Left lung (tissue), 10 donors: ENCODE data around the gene PCNT. TPM values are rescaled to one million over a fixed set of nuclear protein-coding genes. Genes with fewer than 3 reads are reported as not detected.

Experiments
- ATAC-seq: fragments of 200-7000 bp; cut with Tn5 transposase; one replicate; pipeline ENCODE4 v1.9.1; 2020; ENCODE audit warnings: moderate library complexity
- DNase-seq, 4 donors: peaks; one replicate each; pipeline ENCODE4 v3.0.0-alpha.2; 2013 to 2020
- H3K27ac ChIP-seq, 2 donors: fragments of 200-600 bp; sonication (generic) in 1 of 2; one replicate each; pipeline versions ENCODE4 v1.5.0 to v1.8.0; 2020 to 2021
- H3K27me3 ChIP-seq, 2 donors: fragments of 200-600 bp; sonication (generic) in 1 of 2; one replicate each; pipeline versions ENCODE4 v1.5.0 to v1.8.0; 2020 to 2021
- H3K36me3 ChIP-seq, 2 donors: fragments of 200-600 bp; sonication (generic) in 1 of 2; one replicate each; pipeline versions ENCODE4 v1.5.0 to v1.8.0; 2020 to 2021
- H3K4me1 ChIP-seq, 2 donors: fragments of 200-600 bp; one replicate each; pipeline ENCODE4 v1.8.0; 2021
- H3K4me3 ChIP-seq, 2 donors: fragments of 200-600 bp; sonication (generic) in 1 of 2; one replicate each; pipeline versions ENCODE4 v1.5.0 to v1.8.0; 2020 to 2021; ENCODE audit warnings: mild to moderate bottlenecking in 1 of 2
- H3K9me3 ChIP-seq, 2 donors: fragments of 200-600 bp; sonication (generic) in 1 of 2; one replicate each; pipeline versions ENCODE4 v1.5.0 to v1.8.0; 2020 to 2021
- CTCF ChIP-seq, 2 donors: fragments of 200-600 bp; sonication (generic) in 1 of 2; IDR thresholded peaks; one replicate each; pipeline versions ENCODE4 v1.5.0 to v1.8.0; 2021; ENCODE audit warnings: antibody characterized with exemption in 2 of 2
- intact Hi-C, 2 donors: fragments of 100-400 bp; cut with DNase I; formaldehyde crosslinking; loops; one replicate each; pipeline versions ENCODE4 v1.11.2 to v1.14.2; 2022
- polyA plus RNA-seq, 6 donors: library from polyadenylated mRNA; unstranded; fragments of 120-200 nt; gene quantifications; one replicate each; pipeline ENCODE4 v1.2.1, GENCODE V29; 2013; ENCODE audit not compliant: insufficient read length in 6 of 6
- total RNA-seq, 2 donors: library from RNA; stranded (reverse); fragmentation: NEBNext Ultra II Directional; extraction: Animal tissue kit (Norgen Biotek cat#: 25700); gene quantifications; one replicate each; pipeline ENCODE4 v1.2.1, GENCODE V29; 2021
- donor health status: DM: no; HTN: yes; CAD: no.
- donor health status: DM: no; HTN: no; CAD: no.

PCNT gene
- total and polyA plus RNA-seq, 8 donors: 25.7 to 35.4 (median 32.4) TPM

DNA sequence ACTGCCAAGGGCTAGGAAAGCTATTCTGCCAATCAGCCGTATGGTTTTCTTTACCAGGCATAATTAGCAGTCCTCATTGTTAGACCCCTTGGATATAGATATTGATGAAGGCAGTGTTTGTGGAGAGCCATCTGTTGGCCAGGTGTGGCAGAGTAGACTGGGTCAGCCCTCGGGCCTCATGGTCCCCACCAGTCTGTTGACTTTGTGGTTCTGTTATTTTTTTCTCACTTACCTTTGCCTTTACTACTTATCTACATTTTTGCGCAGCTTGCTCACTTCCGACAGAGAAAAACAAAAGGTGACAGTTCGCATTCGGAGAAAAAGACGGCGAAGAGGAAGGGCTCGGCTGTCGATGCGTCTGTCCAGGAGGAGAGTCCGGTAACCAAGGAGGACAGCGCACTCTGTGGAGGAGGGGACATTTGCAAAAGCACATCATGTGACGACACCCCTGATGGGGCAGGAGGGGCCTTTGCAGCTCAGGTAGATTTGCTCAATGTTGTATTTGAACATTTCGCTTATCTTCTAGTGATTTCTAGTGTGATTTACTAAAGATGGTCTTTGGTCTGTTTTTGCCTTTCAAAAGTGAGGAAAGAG, 2.3 kb downstream of the PCNT start:
- intact Hi-C loops: no loop called here
- Histone ChIP-seq H3K4me1 (peaks cover 12 to 32% of the 10 kb centered on the region in 2 donors), H3K36me3 (peaks cover 0 to 38% of the 10 kb centered on the region in 2 donors), H3K9me3 (no peaks in the 10 kb centered on the region), H3K4me3 (no peak overlapping the region), H3K27ac (peak overlapping the region in 1 of 2 donors; percentile 76), H3K27me3 (no peaks in the 10 kb centered on the region)
- DNase-seq: peak in 1 of 4 donors; percentile 10
- ATAC-seq: no peak
- TF ChIP-seq CTCF (IDR thresholded peaks at IDR 0.05): no peak

DNA sequence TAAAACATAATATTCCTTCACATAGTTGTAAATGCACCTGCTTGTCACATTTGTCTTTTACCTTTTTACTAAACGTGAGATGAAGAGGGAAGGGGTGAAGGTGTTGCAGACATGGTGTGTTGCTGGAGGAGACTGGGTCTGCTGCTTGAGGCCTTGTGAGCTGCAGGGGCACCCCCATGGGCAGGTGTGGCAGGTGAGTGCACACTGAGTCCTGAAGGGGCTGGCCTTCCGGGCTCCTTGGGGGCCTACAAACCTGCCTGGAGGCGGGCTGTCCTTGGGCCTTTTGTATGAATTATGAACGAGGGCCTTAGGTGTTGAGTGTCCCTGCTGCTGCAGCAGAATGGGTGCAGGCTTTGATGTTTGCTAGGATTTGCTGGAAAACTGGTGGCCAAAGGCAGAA, 3.8 kb downstream of the PCNT start:
- DNase-seq: peak in 1 of 4 donors; percentile 40
- no peak for ATAC-seq
- no peak overlapping the region for H3K4me3 ChIP-seq
- intact Hi-C loops: no loop called here
- no peak overlapping the region for H3K27ac ChIP-seq
- no peaks in the 10 kb centered on the region for H3K27me3 ChIP-seq
- TF ChIP-seq CTCF (IDR thresholded peaks at IDR 0.05): no peak
- H3K4me1 ChIP-seq: peaks cover 7 to 17% of the 10 kb centered on the region in 2 donors
- peaks cover 0 to 50% of the 10 kb centered on the region in 2 donors for H3K36me3 ChIP-seq
- H3K9me3 ChIP-seq: no peaks in the 10 kb centered on the region

DNA sequence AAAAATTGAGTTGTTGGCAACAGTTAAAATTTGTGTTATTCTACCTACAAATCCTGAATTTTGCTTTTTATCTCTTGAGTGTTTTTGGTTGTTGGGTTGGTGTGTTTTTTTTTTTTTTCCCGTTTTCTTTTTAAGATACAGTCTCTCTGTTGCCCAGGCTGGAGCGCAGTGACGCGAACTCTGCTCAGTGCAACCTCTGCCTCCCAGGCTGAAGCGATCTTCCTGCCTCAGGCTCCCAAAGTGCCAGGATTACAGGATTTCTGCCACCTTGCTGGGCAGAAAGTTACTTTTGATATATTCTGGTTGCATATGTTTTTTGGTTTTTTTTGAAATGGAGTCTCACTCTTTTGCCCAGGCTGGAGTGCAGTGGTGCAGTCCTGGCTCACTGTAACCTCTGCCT, 4.2 kb downstream of the PCNT start:
- H3K27me3 ChIP-seq: no peaks in the 10 kb centered on the region
- no peak overlapping the region for H3K27ac ChIP-seq
- H3K4me3 ChIP-seq: no peak overlapping the region
- peaks cover 5 to 12% of the 10 kb centered on the region in 2 donors for H3K4me1 ChIP-seq
- no peaks in the 10 kb centered on the region for H3K9me3 ChIP-seq
- TF ChIP-seq CTCF (IDR thresholded peaks at IDR 0.05): no peak
- intact Hi-C loops: no loop called here
- H3K36me3 ChIP-seq: peaks cover 0 to 54% of the 10 kb centered on the region in 2 donors
- DNase-seq: peak in 1 of 4 donors; percentile 6
- no peak for ATAC-seq

DNA sequence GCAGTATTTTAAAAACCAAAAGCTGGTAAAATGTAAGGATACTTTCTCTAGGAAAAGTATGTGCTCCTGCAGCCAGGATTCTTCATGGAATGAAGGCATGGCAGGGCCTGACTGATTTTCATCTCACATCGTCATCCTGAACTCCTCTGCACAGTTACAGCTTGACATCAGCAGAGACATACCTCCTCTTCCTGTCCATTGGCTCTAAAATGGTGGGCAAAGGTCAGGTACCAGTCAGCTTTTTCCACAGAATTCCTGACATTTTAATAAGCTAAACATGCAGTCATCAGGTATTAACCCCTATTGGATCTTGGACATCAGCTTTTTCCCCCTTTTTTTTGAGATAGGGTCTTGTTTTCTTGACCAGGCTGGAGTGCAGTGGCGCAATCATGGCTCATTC, 5.8 kb downstream of the PCNT start:
- DNase-seq (no peak), ATAC-seq (no peak)
- H3K4me1 ChIP-seq: peaks cover 5 to 9% of the 10 kb centered on the region in 2 donors
- peaks cover 0 to 61% of the 10 kb centered on the region in 2 donors for H3K36me3 ChIP-seq
- H3K27ac ChIP-seq: no peak overlapping the region
- no peak for TF ChIP-seq CTCF (IDR thresholded peaks at IDR 0.05)
- no peaks in the 10 kb centered on the region for H3K9me3 ChIP-seq
- no peak overlapping the region for H3K4me3 ChIP-seq
- intact Hi-C loops: no loop called here
- H3K27me3 ChIP-seq: no peaks in the 10 kb centered on the region

DNA sequence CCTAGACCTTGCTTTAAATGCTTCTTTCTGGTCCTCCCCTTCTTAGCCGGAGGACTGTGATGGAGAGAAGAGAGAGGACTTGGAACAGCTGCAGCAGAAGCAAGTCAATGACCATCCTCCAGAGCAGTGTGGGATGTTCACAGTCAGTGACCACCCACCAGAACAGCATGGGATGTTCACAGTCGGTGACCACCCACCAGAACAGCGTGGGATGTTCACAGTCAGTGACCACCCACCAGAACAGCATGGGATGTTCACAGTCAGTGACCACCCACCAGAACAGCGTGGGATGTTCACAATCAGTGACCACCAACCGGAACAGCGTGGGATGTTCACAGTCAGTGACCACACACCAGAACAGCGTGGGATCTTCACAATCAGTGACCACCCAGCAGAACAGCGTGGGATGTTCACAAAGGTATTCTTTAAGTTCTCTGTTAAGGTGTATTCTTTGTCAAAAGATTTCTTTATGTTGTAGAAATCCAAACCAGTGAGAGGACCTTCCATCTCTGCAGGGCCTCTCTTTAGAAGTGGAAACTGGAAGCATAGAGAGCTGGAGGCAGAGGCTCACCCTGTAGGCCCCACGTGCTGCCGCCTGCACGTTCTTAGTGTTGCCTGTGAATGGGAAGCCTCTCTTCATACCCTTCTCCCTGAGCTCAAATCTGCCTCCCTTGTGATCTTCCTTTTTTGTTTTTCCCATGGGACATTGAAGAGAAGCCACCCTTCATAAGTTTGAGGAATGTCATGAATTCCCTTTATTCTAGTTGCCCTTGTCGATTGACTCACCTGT, 10.6 kb downstream of the PCNT start:
- Histone ChIP-seq H3K4me1 (no peaks in the 10 kb centered on the region), H3K4me3 (no peak overlapping the region), H3K9me3 (no peaks in the 10 kb centered on the region), H3K27ac (no peak overlapping the region), H3K27me3 (no peaks in the 10 kb centered on the region), H3K36me3 (peaks cover 0 to 78% of the 10 kb centered on the region in 2 donors)
- no peak for TF ChIP-seq CTCF (IDR thresholded peaks at IDR 0.05)
- DNase-seq (peak in 1 of 4 donors; percentile 8), ATAC-seq (no peak)
- intact Hi-C loops: no loop called here
